ENCODE data around the gene STIP1. TPM values are rescaled to one million over a fixed set of nuclear protein-coding genes. Genes with fewer than 3 reads are reported as not detected.

Gene STIP1
- total RNA-seq, 1 experiment from 2014 or later: 171 TPM

GRCh38 chr11:64170419-64170818 lies 15.6 kb upstream of the STIP1 start:
- H3K27me3 Mint-ChIP-seq (ENCODE audit: insufficient read depth, unreplicated experiment): no peaks in the 10 kb centered on the region
- H3K4me3 Mint-ChIP-seq (ENCODE audit: unreplicated experiment): no peak overlapping the region
- intact Hi-C loops (cut with micrococcal nuclease): no loop called here
- H3K9me3 Mint-ChIP-seq (ENCODE audit: unreplicated experiment): no peaks in the 10 kb centered on the region
- no TSS peak for BruUV-seq (replicated peaks)
- no peak overlapping the region for H3K27ac Mint-ChIP-seq (ENCODE audit: low read depth, unreplicated experiment)
- ChIA-PET CTCF (interaction anchor here (0.7 to 1.4 kb wide), 2 partner anchors 14 to 992 kb away, joined by 4 to 5 read pairs; no protein-coding TSS in a partner anchor), POLR2A (interaction anchor here (1.0 to 1.6 kb wide), 2 partner anchors 11 to 13 kb away, joined by 4 to 11 read pairs; no protein-coding TSS in a partner anchor)
- H3K4me1 Mint-ChIP-seq (ENCODE audit: insufficient read depth, unreplicated experiment): no peaks in the 10 kb centered on the region
- TF ChIP-seq, protein P1, sequence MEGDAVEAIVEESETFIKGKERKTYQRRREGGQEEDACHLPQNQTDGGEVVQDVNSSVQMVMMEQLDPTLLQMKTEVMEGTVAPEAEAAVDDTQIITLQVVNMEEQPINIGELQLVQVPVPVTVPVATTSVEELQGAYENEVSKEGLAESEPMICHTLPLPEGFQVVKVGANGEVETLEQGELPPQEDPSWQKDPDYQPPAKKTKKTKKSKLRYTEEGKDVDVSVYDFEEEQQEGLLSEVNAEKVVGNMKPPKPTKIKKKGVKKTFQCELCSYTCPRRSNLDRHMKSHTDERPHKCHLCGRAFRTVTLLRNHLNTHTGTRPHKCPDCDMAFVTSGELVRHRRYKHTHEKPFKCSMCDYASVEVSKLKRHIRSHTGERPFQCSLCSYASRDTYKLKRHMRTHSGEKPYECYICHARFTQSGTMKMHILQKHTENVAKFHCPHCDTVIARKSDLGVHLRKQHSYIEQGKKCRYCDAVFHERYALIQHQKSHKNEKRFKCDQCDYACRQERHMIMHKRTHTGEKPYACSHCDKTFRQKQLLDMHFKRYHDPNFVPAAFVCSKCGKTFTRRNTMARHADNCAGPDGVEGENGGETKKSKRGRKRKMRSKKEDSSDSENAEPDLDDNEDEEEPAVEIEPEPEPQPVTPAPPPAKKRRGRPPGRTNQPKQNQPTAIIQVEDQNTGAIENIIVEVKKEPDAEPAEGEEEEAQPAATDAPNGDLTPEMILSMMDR (IDR thresholded peaks at IDR 0.05; ENCODE audit: unreplicated experiment): no peak
- H3K36me3 Mint-ChIP-seq (ENCODE audit: insufficient read depth, unreplicated experiment): no peaks in the 10 kb centered on the region
- no peak for DNase-seq (ENCODE audit: unreplicated experiment)

DNA sequence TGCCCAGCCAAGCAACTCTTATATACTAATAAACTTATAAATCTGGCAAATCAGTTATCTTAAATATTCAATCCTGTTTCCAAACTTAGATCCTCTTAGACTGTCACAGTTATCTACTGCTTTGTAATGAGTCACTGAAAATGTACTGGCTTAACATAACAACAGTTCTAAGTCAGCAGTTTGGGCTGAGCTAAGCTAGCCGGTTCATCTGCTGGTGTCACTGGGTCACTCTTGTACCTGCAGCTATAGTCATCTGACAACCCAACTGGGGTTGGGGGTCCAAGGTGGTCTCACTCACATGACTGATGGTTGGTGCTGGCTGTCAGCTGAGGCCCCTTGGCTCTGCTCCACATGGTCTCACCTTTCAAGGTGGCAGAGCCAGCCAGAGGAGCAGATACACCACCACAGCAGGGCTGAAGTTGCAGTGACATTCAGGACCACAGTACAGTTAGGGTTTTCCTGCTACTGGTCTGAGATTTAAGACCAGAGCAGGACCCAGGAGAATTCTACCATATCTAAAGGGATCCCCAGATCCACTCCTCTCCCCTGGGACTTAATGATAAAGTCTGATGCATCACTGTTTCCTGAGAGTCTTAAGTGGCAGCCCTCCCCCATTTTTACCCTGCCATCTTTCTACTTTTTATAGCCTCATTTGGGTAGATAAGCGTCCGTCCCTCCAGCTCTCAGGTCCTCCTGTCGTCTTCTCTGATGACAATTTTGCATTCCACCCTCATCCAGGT lies 12.2 kb upstream of the STIP1 start:
- ChIA-PET CTCF (interaction anchor here (0.6 kb wide), 2 partner anchors 178 to 492 kb away, joined by 3 to 6 read pairs; no protein-coding TSS in a partner anchor), POLR2A (interaction anchor here (0.6 to 1.0 kb wide), 2 partner anchors 10 to 16 kb away, joined by 3 read pairs; no protein-coding TSS in a partner anchor)
- Mint-ChIP-seq H3K4me1 (ENCODE audit: insufficient read depth, unreplicated experiment) (no peaks in the 10 kb centered on the region), H3K27ac (ENCODE audit: low read depth, unreplicated experiment) (no peak overlapping the region), H3K27me3 (ENCODE audit: insufficient read depth, unreplicated experiment) (no peaks in the 10 kb centered on the region), H3K36me3 (ENCODE audit: insufficient read depth, unreplicated experiment) (peaks cover 3% of the 10 kb centered on the region), H3K9me3 (ENCODE audit: unreplicated experiment) (no peaks in the 10 kb centered on the region), H3K4me3 (ENCODE audit: unreplicated experiment) (no peak overlapping the region)
- no peak for DNase-seq (ENCODE audit: unreplicated experiment)
- intact Hi-C loops (cut with micrococcal nuclease): no loop called here
- no TSS peak for BruUV-seq (replicated peaks)
- TF ChIP-seq, protein P1 (IDR thresholded peaks at IDR 0.05; ENCODE audit: unreplicated experiment): no peak

DNA sequence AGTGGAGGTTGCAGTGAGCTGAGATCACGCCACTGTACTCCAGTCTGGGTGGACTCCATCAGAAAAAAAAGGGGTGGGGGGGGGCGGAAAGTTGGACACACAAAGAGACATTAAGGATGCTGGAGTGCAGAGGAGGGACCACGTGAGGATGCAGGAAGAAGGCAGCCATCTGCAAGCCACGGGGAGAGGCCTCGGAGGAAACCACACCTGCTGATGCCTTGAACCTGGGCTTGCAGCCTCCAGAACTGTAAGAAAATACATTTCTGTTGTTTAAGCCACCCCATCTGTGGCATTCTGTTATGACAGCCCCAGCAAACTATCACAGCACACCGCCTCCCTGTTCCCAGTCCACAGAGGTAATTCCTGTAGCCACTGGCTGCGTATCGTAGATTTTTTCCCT lies 9.2 kb upstream of the STIP1 start:
- no TSS peak for BruUV-seq (replicated peaks)

DNA sequence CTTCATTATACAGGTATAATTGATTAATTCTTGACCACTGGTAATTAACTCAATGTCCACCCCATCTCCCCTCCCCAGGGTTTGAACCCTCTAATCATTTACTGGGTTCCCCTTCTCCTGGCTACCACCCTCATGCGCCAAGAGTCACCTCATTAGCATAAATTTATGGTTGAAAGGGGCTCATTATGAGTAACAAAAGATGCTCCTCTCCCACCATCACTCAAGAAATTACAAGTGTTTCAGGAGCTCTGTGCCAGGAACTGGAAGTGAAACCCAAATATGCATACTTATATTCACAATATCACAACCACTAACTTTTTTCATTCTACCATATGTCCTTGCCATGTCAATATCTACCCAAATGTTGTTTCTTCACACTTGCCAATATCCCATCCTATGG lies 7.8 kb upstream of the STIP1 start:
- intact Hi-C loops (cut with micrococcal nuclease): no loop called here
- ChIA-PET CTCF (interaction anchor here (0.6 kb wide), 1 partner anchor 19 kb away, joined by 3 read pairs; no protein-coding TSS in a partner anchor), POLR2A (interaction anchor here (1.7 to 2.1 kb wide), 2 partner anchors 12 to 57 kb away, joined by 4 to 6 read pairs; no protein-coding TSS in a partner anchor)
- peaks cover 4% of the 10 kb centered on the region for H3K36me3 Mint-ChIP-seq (ENCODE audit: insufficient read depth, unreplicated experiment)
- H3K4me3 Mint-ChIP-seq (ENCODE audit: unreplicated experiment): no peak overlapping the region
- no peaks in the 10 kb centered on the region for H3K9me3 Mint-ChIP-seq (ENCODE audit: unreplicated experiment)
- no peak overlapping the region for H3K27ac Mint-ChIP-seq (ENCODE audit: low read depth, unreplicated experiment)
- TF ChIP-seq, protein P1 (IDR thresholded peaks at IDR 0.05; ENCODE audit: unreplicated experiment): no peak
- H3K4me1 Mint-ChIP-seq (ENCODE audit: insufficient read depth, unreplicated experiment): peaks cover 7% of the 10 kb centered on the region
- no peaks in the 10 kb centered on the region for H3K27me3 Mint-ChIP-seq (ENCODE audit: insufficient read depth, unreplicated experiment)
- DNase-seq (ENCODE audit: unreplicated experiment): no peak
- no TSS peak for BruUV-seq (replicated peaks)

More for the DNA sequence above, 9.2 kb upstream of the STIP1 start:
- TF ChIP-seq, protein P1 (IDR thresholded peaks at IDR 0.05; ENCODE audit: unreplicated experiment): no peak
- Mint-ChIP-seq H3K27ac (ENCODE audit: low read depth, unreplicated experiment) (no peak overlapping the region), H3K4me3 (ENCODE audit: unreplicated experiment) (no peak overlapping the region), H3K36me3 (ENCODE audit: insufficient read depth, unreplicated experiment) (peaks cover 4% of the 10 kb centered on the region), H3K27me3 (ENCODE audit: insufficient read depth, unreplicated experiment) (no peaks in the 10 kb centered on the region), H3K4me1 (ENCODE audit: insufficient read depth, unreplicated experiment) (peaks cover 6% of the 10 kb centered on the region), H3K9me3 (ENCODE audit: unreplicated experiment) (no peaks in the 10 kb centered on the region)
- intact Hi-C loops (cut with micrococcal nuclease): no loop called here
- POLR2A ChIA-PET: interaction anchor here (0.6 to 2.0 kb wide), 2 partner anchors 9 to 55 kb away, joined by 3 to 11 read pairs; partner anchors contain the start of gene STIP1
- no peak for DNase-seq (ENCODE audit: unreplicated experiment)
- CTCF ChIA-PET: interaction anchor here (1.3 kb wide), 1 partner anchor 128 kb away, joined by 5 read pairs; no protein-coding TSS in a partner anchor

Data from MCF 10A (cell line).